GM12878 (cell line): ENCODE data around the gene SLC22A23. TPM values are rescaled to one million over a fixed set of nuclear protein-coding genes. Genes with fewer than 3 reads are reported as not detected.

Experiments used
- ATAC-seq: fragments of 200-7000 bp; cut with Tn5 transposase; 3 replicates; pipeline ENCODE4 v1.9.1; 2020; ENCODE audit warnings: mild to moderate bottlenecking, moderate library complexity
- BruUV-seq: library from RNA; stranded (reverse); fragments of 400-500 nt; replicated peaks from 2 replicates; lab custom pipeline; 2021; lab: Mats Ljungman, UMichigan
- CTCF ChIA-PET: fragments of 300-600 bp; sonication (Branson Sonifier 250); formaldehyde crosslinking; extraction: SDS; loops from one replicate; lab custom pipeline; 2021; ENCODE audit warnings: inconsistent platforms; lab: Yijun Ruan, JAX
- POLR2A ChIA-PET: fragments of 350-600 bp; formaldehyde crosslinking; extraction: SDS; loops from one replicate; lab custom pipeline; 2021; ENCODE audit warnings: inconsistent platforms; lab: Charles Lee
- RAD21 ChIA-PET: fragments of 300-600 bp; sonication (Branson Sonifier 250); formaldehyde crosslinking; loops from one replicate; lab custom pipeline; 2023; ENCODE audit warnings: antibody characterized with exemption; ENCODE audit not compliant: unreplicated experiment; lab: Charles Lee
- SMC1A ChIA-PET: fragments of 300-600 bp; sonication (Branson Sonifier 250); formaldehyde crosslinking; loops from one replicate; lab custom pipeline; 2023; ENCODE audit not compliant: unreplicated experiment, uncharacterized antibody; lab: Charles Lee
- DNase-seq: peaks from one replicate; pipeline ENCODE4 v3.0.0-alpha.2; 2011; ENCODE audit warnings: low read depth, low spot score
- FAIRE-seq: peaks from 3 replicates; lab custom pipeline; 2011; peaks lifted over from hg19 to GRCh38; lab: Jason Lieb, UNC
- H2AFZ ChIP-seq: 2 replicates; pipeline ENCODE4 v1.6.0; 2011; ENCODE audit warnings: low read depth, low read length, control low read depth; ENCODE audit not compliant: control insufficient read depth
- H3K27ac ChIP-seq: 2 replicates; pipeline ENCODE4 v1.5.1; 2011; ENCODE audit warnings: control low read depth; ENCODE audit not compliant: control insufficient read depth, insufficient read depth
- H3K27me3 ChIP-seq, 2 experiments: replicated peaks in 1 of 2; 2 replicates each; pipeline versions ENCODE4 v1.6.0 to v1.6.1; 2011; ENCODE audit warnings: low read length in 1 of 2; ENCODE audit not compliant: control insufficient read depth in 2 of 2, insufficient read depth in 2 of 2
- H3K36me3 ChIP-seq, 2 experiments: 2 replicates each; pipeline ENCODE4 v1.5.1; 2011; ENCODE audit warnings: low read length in 1 of 2; ENCODE audit not compliant: control insufficient read depth in 2 of 2, insufficient read depth in 2 of 2
- H3K4me1 ChIP-seq: 2 replicates; pipeline ENCODE4 v1.6.1; 2011; ENCODE audit warnings: mild to moderate bottlenecking, low read length, moderate library complexity, mixed read lengths; ENCODE audit not compliant: control insufficient read depth, insufficient read depth
- H3K4me2 ChIP-seq: 2 replicates; pipeline ENCODE4 v1.6.0; 2011; ENCODE audit warnings: control low read depth; ENCODE audit not compliant: control insufficient read depth, insufficient read depth
- H3K4me3 ChIP-seq: fragments of 200-600 bp; sonication (generic); 2 replicates; pipeline ENCODE4 v1.5.1; 2016
- H3K79me2 ChIP-seq: 2 replicates; pipeline ENCODE4 v1.6.0; 2011; ENCODE audit warnings: low read length; ENCODE audit not compliant: control insufficient read depth, insufficient read depth
- H3K9ac ChIP-seq: 2 replicates; pipeline ENCODE4 v1.8.0; 2011; ENCODE audit warnings: low read length, control low read depth, mixed read lengths; ENCODE audit not compliant: control insufficient read depth, insufficient read depth
- H3K9me3 ChIP-seq: replicated peaks from 3 replicates; pipeline ENCODE4 v1.5.1; 2011; ENCODE audit warnings: mild to moderate bottlenecking, low read length; ENCODE audit not compliant: control insufficient read depth, insufficient read depth
- H4K20me1 ChIP-seq: 2 replicates; pipeline ENCODE4 v1.6.0; 2011; ENCODE audit not compliant: control insufficient read depth, insufficient read depth
- CEBPZ ChIP-seq: fragments of 150-350 bp; IDR thresholded peaks from 2 replicates; pipeline ENCODE4 v1.6.1; 2016; ENCODE audit warnings: low read depth, low read length
- EGR1 ChIP-seq, 2 experiments: IDR thresholded peaks; 1 replicate in 1 of 2; 2 replicates in 1 of 2; pipeline ENCODE4 v1.6.1; 2011 to 2012; ENCODE audit warnings: low read depth in 2 of 2, low read length in 2 of 2, borderline replicate concordance in 1 of 2, mild to moderate bottlenecking in 1 of 2, moderate library complexity in 1 of 2
- POLR2A ChIP-seq: IDR thresholded peaks from 2 replicates; pipeline ENCODE4 v1.6.1; 2011; ENCODE audit warnings: low read depth, mild to moderate bottlenecking, low read length
- SRF ChIP-seq, 2 experiments: IDR thresholded peaks; 2 replicates each; pipeline ENCODE4 v1.6.1; 2011; ENCODE audit warnings: low read depth in 2 of 2, low read length in 2 of 2, mild to moderate bottlenecking in 1 of 2, moderate library complexity in 1 of 2
- TCF3 ChIP-seq: IDR thresholded peaks from 2 replicates; pipeline ENCODE4 v1.6.1; 2012; ENCODE audit warnings: low read depth, mild to moderate bottlenecking, low read length, borderline replicate concordance; ENCODE audit not compliant: insufficient read depth
- WGBS: methylation state at CpG from one replicate; pipeline ENCODE4 v1.1.6; 2016; ENCODE audit warnings: low lambda C conversion rate; ENCODE audit not compliant: insufficient replicate concordance, insufficient coverage; ENCODE audit errors: missing lambda C conversion rate; 5-methylcytosine and 5-hydroxymethylcytosine counted together
- in situ Hi-C: fragments of 300-500 bp; cut with MboI; formaldehyde crosslinking; loops from 9 replicates; pipeline ENCODE4 v1.14.3; 2018; ENCODE audit warnings: mixed read lengths
- intact Hi-C: fragments of 100-400 bp; cut with micrococcal nuclease; formaldehyde crosslinking; loops from one replicate; pipeline ENCODE4 v1.14.2; 2022; ENCODE audit not compliant: unreplicated experiment
- polyA plus RNA-seq, 11 experiments: library from polyadenylated mRNA; depleted of rRNA in 4 of 11; unstranded in 6 of 11; stranded (reverse) in 5 of 11; fragments of >200 nt; fragmentation: Nextera tagmentation in 4 of 11; fragmentation: Illumina TruSeq in 1 of 11; extraction: Ambion mirVana in 4 of 11; extraction: Trizol in 1 of 11; gene quantifications; 1 replicate in 1 of 11; 2 replicates in 10 of 11; pipeline versions ENCODE4 v1.2.1 to v1.2.3, GENCODE V29; 2011 to 2016; ENCODE audit warnings: inconsistent platforms in 2 of 11, missing spikeins in 2 of 11, low read depth in 1 of 11
- total RNA-seq, 4 experiments: library from RNA; depleted of rRNA in 3 of 4; stranded (reverse); fragments of >200 nt in 3 of 4; fragmentation: Illumina TruSeq in 1 of 4; extraction: Trizol in 1 of 4; gene quantifications; 2 replicates each; pipeline versions ENCODE4 v1.2.1 to v1.2.3, GENCODE V29; 2013 to 2021

The SLC22A23 gene
- total and polyA plus RNA-seq, 10 of the 15 experiments (the other 5 are each of a cell fraction or from before 2014, with no cell fraction given): 0.20 to 2.4 (median 0.74) TPM

GRCh38 chr6:3228046-3228671 lies 228.7 kb downstream of the SLC22A23 start:
- Histone ChIP-seq H3K36me3 (no peaks in the 10 kb centered on the region), H2AFZ (no peak overlapping the region; the same call in 1 of the 2 replicates), H3K4me2 (peak overlapping the region; percentile 100), H4K20me1 (no peaks in the 10 kb centered on the region), H3K4me1 (peaks cover 39% of the 10 kb centered on the region), H3K9ac (no peak overlapping the region), H3K79me2 (no peaks in the 10 kb centered on the region), H3K9me3 (no peaks in the 10 kb centered on the region), H3K27me3 (peaks cover 29 to 35% of the 10 kb centered on the region in 2 experiments), H3K4me3 (peak overlapping the region; percentile 59; the same call in 1 of the 2 replicates), H3K27ac (no peak overlapping the region)
- ATAC-seq (peak; percentile 34), FAIRE-seq (no peak), DNase-seq (no peak)
- intact Hi-C loops (no loop called here), in situ Hi-C loops (no loop called here)
- SMC1A ChIA-PET: no interaction called here
- POLR2A ChIA-PET: no interaction called here
- no peak for TF ChIP-seq SRF (IDR thresholded peaks at IDR 0.05; ENCODE audit: low read depth in 2 of 2, low read length in 2 of 2)
- peak; percentile 46; the same call in 1 of the 2 replicates for TF ChIP-seq TCF3
- TF ChIP-seq EGR1 (IDR thresholded peaks at IDR 0.05; ENCODE audit: borderline replicate concordance in 1 of 2, low read depth in 2 of 2, low read length in 2 of 2): peak in 1 of 2 experiments; percentile 79; a peak in 2 of 3 replicates
- no TSS peak for BruUV-seq
- RAD21 ChIA-PET: no interaction called here
- CTCF ChIA-PET: no interaction called here
- 2% methylated on average over 32 of the region's 38 CpGs for WGBS

- SMC1A ChIA-PET: interaction anchor here (1.2 kb wide), 1 partner anchor 18 kb away, joined by 4 read pairs; no protein-coding TSS in a partner anchor
- Histone ChIP-seq H3K4me3 (peak within 1 kb of the TSS; percentile 59; the same call in 1 of the 2 replicates), H3K27me3 (peaks cover 29 to 35% of the 10 kb centered on the region in 2 experiments), H3K36me3 (no peaks in the 10 kb centered on the region), H3K27ac (no peak within 1 kb of the TSS), H4K20me1 (no peaks in the 10 kb centered on the region), H3K9ac (peak within 1 kb of the TSS; percentile 27; the same call in 1 of the 2 replicates), H3K79me2 (no peaks in the 10 kb centered on the region), H2AFZ (peak within 1 kb of the TSS; percentile 72), H3K9me3 (no peaks in the 10 kb centered on the region), H3K4me2 (peak within 1 kb of the TSS; percentile 100), H3K4me1 (peaks cover 39% of the 10 kb centered on the region)
- CTCF ChIA-PET: no interaction called here
- 3% methylated on average over 66 of the region's 66 CpGs for WGBS
- TF ChIP-seq CEBPZ: no peak
- TF ChIP-seq POLR2A: peak; percentile 56; the same call in 1 of the 2 replicates
- in situ Hi-C loops: no loop called here
- DNase-seq: no peak
- RAD21 ChIA-PET: no interaction called here
- no TSS peak for BruUV-seq
- POLR2A ChIA-PET: no interaction called here
- intact Hi-C loops: no loop called here
- FAIRE-seq: no peak
- peak; percentile 48 for ATAC-seq
These were observed 229.3 kb downstream of the SLC22A23 start, which contains the start of gene TUBB2B for GRCh38 chr6:3227363-3228045. TUBB2B (minus strand) TSS chr6:3227653; CDS start chr6:3227543, 110 bp downstream.
